Colon (tissue), 2 donors: ENCODE measurements around the gene OSBPL2.

ENCODE experiments used
- FAIRE-seq: peaks from 2 replicates; lab custom pipeline; 2012; peaks lifted over from hg19 to GRCh38; lab: Jason Lieb, UNC
- donor health status: control.
- donor health status: control.

OSBPL2 gene

DNA sequence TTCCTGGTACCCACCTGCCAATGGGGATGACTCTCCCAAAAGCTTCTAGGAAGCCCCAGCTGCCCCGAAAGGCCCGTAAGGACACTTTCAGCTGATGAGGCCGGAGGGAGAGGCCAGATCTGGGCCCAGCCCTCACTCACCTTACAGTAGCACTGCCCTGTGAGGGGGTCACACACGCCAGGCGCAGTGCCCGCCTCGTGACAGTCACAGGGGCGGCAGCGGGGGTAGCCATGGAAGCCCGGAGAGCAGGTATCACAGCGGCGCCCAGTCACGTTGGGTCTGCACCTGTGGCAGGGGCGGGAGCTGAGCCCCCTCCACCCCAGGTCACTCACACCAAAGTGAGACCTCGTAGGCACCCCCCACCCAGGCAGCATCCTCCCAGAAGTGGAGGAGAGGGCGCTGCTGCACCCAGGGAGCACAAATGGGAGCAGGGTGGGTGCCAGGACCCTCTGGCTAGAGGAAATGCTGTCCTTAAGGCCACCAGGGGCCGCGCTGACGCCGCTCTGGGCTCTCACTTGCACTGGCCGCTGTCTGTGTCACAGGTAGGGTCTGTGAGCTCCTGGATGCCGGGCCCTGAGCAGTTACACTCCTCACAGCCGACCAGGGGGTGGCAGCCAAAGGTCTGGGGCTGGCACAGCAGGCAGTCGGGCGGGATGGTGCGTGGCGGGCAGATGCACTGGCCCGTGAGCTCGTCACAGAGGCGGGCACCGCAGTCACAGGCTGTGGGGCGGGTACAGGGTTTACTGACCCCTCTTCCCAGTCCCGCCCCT lies 89.6 kb downstream of the OSBPL2 start:
- FAIRE-seq = no peak

DNA sequence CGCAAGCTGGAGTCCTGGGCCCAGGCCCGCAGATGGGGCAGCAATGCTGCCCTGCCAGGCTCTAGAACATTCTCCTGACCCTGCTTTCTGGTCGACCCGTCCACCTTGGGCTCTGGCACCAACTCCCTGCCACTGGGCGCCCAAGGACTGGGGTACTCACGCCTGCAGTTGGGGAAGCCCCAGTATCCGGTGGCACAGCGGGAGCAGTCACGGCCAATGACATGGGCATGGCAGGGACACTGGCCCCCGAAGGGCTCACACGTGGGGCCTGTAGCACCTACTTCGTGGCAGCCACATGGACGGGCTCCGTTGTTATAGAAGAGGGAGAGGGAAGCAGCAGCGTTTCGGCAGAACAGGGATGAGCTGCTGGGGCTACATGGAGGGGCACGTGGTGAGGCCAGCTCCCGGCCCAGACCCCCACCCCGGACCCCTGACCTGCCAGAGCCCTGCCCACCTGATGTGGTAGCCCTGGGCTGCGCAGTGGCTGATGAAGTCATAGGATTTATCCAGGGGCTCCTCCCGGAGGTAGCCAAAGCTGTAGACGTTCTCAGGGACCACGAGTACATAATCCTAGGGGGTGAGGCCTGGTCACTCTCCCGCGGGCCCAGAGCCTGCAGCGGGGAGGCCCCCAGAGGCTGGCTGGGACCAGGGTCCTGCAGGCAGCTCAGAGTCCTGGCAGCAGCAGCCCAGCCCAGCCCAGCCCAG lies 90.5 kb downstream of the OSBPL2 start:
- FAIRE-seq = no peak

DNA sequence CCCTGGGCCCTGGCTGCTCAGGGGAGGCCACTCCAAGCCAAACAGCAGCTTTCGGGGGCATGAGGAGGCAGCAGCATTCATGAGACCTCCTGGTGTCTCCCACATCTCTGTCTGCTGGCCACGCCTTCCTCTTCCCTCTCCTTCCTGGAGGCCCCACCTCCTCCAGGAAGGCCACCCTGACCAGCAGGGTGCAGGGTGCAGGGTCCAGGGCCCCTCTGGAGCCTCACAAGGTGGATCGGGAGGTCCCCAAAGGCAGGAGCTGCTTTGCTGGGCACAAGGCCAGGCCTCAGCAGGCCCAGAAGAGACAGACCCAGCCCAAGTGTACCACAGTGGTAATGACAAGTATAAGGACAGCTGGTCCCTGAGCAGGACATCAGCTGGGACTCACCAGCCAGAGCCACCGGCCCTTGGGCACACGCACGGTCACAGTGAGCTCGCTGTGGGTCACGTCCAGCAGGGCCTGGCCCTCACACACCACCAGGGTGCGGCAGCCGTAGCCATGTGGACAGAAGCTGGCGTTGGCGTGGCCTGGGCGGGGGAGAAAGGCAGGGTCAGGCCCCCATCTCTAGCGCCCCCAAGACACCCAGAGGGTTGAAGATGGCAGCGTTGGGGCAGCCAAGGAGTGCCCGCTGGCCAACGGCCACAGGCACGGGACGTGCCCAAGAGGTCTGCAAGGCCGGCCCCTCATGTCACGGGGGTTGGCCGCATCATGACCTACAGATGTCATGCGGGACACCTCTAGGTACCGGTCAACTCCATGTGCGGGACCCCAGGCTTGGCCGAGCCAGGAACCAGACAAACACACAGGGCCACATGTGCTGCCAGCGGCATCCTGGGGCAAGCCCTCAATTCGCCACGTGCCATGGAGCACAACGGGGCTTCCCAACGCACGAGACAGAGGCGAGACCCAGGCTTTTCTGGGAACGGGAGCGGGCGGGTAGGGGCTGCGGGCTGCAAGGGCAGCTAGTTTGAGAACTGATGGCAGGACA lies 91.4 kb downstream of the OSBPL2 start:
- no peak for FAIRE-seq

DNA sequence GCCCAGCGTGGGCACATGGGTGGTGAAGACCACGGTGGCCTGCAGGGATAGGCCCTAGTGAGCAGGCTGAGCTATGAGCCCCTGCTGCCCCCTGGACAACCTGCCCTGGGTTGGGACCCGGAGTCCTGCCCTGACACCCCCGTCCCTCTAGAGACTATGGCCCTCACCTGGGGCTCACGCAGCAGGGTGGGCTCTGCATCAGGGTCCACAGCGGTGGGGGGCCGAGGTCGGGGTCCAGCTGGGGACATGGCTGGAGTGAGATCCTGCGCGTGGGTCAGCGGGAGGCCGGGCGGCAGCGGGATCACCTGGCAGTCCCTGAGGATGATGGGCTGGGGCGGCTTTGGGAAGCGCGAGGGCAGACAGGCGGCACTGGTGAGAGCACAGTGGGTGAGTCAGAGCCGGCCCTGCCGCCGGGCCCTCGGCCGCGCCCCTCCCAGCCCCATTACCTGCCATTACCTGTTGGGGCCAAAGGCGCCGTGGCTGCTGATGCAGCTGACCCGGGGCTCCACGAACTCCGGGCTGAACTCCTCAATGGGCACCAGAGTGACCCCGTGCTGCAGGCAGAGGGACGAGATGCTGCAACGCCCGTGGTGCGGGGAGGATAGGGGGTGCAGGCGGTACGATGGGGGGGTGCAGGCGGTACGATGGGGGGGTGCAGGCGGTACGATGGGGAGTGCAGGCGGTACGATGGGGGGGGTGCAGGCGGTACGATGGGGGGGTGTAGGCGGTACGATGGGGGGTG lies 92.4 kb downstream of the OSBPL2 start:
- FAIRE-seq = no peak

DNA sequence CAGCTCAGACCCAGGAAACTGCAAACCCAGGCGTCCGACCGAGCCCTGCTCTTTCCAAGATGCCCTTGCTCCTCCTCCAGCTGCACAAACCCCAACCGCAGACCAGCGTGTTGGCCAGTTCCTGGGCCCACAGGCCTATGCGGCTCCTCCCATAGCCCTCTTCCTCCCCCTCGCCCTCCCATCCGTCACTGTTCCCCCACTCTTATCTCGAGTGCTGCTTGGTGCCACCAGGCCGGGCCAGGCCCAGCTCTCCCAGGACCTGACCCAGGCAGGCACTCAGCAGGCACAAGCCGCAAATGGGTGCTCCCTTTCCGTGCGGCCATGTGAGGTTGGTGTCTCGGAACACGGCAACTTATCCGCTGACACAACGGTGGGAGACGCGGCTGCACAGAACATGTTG lies 93.0 kb downstream of the OSBPL2 start:
- FAIRE-seq = no peak

DNA sequence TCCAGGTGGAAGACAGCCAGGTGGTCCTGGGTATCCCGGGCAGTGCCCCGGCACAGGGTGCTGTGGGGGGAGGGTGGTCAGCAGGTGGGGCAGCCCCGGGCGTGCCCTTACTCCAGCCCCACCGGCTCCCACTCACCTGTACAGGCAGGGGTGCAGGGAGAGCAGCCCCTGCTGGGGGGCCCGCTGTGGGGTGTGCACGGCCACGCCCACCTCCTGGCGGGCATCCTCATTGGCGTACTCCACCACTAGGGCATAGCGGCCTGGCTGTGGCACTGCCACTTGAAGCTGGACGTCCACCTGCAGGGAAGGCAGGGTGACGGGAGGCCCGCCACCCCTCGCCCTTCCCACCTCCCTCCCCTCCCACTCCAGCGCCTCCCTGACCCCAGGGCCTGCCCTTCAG lies 94.1 kb downstream of the OSBPL2 start:
- FAIRE-seq = no peak

DNA sequence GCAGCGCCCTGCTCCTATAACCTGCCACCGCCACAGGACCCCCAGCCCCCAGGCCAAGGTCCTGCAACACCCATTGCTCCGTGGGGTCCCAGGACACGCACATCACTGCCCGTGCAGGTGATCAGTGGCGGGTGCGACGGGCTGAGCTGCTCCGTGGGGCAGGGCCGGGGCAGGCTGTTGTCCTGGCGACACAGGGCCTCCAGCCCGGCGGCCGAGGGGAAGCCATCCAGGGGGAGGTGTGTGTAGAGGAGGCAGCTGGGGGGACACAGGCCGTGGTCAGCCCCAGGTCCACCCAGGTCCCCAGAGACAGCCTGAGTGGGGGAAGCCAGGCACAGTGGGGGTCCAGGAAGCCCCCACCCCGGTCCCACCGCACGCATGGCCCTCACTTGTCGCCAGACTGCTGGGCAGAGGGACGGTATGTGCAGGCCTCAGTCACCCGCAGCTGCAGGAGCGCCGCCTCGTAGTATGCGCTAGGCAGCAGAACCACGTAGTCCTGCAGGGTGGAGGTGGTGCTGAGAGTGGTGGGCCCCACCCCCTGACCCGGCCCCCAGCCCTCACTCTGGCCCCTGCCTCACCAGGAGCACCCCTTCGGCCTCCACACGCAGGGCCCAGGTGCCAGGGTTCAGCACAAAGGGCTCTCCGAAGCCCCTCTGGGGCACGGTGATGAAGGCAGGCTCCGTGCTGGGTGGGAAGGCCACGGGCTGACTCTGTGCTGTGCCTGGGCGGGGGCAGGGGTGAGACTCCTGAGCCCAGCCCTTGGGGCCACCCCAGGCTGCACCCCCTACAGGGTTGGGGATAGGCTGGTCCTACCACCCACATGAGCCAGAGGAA lies 94.9 kb downstream of the OSBPL2 start:
- FAIRE-seq = no peak

DNA sequence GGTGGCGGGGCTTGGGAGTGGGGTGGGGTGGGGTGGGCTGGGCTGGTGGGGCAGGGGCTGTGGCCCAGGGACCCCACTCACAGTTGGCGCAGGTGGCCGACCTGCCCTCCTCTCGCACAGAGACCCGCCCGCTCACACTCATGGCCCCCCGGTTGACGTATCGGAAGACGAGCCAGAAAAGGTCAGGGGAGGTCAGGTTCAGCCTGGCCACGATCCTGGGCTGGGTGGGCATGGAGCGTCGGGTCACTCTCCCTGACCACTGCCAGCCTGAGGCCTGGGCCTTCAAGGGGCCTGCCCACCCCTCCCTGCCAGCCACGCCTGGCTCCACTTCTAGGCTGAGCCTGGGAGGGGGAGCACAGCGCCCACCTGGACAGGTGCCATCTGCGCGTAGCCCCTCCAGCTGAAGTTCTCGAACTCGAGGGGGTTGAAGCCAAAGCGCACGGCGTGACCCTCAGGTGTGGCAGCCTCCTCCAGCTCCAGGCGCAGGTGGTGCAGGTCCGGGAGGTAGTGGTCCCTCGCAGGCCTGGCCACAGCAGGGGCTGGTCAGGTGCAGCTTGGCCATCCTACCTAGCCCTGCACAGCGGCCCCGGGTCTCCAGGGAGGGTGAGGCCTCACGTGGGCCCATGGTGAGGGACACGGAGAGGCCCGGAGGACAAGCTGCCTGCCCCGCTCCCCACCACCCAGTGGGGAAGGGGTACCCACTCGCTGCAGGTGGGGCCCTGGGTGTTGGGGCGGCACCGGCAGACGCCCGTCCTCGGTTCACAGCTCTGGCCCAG lies 95.7 kb downstream of the OSBPL2 start:
- no peak for FAIRE-seq

DNA sequence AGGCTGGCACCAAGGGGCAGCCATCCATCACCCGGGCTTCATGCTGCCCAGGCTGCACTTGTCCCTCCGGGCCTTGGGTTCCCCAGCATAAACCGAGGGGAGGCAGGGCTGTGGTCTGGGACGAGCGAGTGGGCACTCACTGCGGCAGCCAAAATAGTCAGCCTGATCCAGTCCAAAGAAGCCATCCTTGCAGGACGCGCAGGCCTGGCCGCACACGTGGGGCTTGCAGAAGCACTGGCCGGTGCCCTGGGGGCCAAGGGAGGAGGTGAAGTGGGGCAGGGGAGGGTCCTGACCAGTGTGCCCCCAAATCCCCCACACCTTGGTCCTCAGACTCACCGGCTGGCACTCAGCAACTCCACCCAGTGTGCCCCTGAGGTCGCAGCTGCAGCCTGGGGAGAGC lies 96.6 kb downstream of the OSBPL2 start:
- no peak for FAIRE-seq

DNA sequence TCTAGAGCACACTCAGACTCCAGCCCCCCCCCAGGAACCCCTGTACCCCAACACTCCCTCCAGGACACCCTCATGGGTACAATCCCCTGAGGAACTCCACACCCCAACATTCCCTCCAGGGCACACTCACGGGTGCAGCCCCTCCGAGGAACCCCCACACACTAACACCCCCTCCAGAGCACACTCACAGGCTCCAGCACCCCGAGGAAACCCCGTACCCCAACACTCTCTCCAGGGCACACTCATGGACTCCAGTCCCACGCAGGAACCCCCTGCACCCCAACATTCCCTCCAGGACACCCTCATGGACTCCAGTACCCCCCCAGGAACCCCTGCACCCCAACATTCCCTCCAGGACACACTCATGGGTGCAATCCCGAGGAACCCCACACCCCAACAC lies 97.2 kb downstream of the OSBPL2 start:
- no peak for FAIRE-seq

DNA sequence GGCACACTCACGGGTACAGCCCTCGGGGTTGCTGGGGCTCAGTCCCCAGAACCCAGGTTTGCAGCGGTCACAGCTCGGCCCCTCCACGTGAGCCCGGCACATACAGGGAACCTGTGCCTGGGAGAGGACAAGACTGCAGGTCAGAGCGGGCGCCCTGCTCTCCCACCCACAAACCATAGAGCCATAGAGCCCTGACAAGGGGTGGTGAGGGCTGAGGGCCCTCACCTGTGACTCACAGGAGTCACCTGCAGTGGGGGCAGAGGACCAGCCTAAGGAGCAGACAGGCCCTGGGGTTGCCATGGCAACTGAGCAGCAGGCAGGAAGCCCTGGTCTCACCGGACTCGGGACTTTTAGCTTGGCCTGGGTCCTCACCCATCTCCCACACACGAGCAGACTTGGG lies 98.0 kb downstream of the OSBPL2 start:
- FAIRE-seq = no peak

DNA sequence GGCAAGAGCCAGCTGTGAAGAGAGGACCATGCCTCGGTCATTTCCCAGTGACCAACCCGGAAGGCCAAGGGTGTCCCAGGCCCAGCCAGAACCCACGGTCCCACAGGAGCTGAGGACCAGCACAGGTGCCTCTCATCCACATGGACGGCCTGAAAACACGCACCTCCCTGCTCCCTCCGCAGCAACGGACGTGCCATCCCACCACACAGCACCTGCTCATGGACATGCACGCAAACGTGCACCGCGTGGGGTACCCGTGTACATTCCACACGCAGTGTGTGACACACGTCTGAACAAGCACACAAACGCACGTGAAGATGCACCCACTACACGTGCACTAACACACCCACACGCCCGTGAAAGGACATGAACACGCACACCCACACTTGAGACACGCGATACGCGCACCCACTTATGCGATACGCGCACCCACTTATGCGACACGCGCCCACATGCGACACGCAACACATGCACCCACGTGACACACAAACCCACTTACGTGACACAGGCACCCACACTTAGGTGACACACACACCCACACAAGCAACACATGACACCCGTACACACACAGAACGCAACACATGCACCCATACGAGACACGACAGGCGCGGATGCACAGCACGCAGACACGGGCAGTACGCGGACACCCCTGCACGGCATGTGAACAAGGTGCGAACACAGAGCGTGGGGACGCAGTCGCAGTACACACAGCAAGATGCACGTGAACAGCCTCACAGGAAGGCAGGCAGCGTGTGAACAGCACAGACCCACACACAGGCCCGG lies 98.6 kb downstream of the OSBPL2 start:
- FAIRE-seq = no peak

DNA sequence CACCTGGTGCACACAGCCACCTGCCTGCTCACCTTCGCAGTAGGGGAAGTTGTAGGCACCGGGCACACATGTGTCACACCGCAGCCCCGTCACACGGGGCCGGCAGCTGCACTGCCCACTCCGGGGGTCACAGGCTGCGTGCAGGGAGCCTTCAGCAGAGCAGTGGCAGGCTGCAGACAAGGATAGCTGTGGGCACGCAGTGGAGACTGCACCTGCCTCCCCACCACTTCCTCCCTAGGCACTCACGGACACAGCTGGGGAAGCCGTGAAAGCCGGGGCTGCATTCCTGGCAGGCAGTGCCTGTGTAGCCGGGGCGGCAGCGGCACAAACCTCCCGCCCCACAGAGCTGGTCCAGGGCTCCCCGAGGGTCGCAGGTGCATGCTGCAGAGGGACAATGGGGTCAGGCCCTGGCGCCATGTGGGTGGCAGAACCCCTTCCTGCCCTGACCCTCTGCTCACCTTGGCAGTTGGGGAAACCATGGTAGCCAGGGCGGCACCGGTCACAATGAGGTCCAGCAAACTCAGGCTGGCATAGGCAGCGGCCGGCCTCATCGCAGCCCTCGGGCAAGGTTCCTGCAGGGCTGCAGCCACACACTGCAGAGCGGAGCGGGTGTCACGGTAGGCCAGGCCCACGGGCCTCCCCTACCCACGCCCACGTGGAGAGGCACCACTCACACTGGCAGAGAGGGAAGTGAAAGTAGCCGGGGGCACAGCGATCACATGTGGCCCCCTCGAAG lies 99.4 kb downstream of the OSBPL2 start:
- FAIRE-seq = no peak

DNA sequence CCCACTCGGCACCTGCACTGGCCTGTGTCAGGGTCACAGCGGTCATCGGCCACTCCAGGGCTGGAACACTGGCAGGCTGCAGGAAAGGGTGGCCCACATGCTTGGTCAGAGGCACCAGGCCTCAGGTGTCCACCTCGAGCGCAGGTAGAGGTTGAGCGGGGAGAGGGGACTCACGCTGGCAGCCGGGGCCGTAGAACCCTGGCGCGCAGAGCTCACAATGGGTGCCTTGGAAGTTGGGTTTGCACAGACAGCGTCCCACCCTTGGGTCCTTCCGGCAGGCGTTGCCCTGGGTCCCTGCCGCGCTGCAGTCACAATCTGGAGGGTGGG lies 99.9 kb downstream of the OSBPL2 start:
- no peak for FAIRE-seq

DNA sequence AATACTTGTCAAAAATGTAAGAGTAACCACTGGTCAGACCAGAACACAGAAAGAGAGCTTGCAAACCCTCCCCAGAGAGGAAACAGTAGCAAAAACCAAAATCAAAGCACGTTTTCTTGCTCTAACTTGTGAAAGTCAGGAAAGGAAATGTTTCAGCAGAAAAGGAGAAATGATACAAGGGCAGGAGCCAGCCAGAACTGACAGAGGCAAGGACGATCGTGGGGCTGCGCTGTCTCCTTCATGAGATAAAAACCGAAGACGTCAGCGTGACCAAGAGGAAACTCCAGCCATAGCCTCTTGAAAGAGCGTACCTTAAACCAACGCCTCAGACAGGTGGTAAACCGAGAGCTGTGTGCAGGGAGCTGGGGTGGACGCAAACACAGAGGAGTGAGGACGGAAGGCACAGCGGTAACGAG lies 101.3 kb downstream of the OSBPL2 start:
- FAIRE-seq = no peak

DNA sequence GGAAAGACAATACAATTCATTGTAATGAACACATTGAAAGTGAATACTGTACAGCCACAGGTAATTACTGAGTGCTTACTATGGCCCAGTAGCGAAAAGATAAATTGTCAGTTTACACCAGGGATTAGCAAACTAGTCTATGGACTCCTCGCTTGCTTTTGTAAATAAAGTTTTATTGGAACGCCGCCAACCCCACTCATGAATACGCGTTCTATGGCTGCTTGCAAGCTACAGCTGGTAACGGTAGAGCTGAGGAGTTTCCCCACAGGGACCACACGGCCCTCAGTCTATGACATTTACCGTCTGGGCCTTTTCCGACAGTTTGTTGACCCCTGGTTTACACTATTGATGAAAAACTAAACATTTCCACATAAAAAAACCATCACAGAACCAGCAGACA lies 104.6 kb downstream of the OSBPL2 start:
- no peak for FAIRE-seq

DNA sequence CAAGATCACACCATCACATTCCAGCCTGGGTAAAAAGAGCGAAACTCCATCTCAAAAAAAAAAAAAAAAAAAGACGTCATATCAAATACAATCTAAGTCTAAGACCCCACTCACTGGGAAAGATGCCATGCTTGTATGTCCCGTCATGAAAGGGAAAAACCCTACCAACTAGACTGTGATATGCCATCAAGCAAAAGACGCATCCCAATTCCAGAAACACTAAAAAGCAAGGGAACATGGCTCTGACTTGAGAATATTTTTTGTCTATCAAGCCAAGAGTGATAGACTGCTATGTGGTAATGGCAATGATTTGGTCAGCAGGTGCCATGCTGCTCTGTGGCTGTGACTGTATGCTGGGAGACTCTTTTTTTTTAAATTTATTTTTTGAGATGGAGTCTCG lies 105.8 kb downstream of the OSBPL2 start:
- FAIRE-seq = no peak

DNA sequence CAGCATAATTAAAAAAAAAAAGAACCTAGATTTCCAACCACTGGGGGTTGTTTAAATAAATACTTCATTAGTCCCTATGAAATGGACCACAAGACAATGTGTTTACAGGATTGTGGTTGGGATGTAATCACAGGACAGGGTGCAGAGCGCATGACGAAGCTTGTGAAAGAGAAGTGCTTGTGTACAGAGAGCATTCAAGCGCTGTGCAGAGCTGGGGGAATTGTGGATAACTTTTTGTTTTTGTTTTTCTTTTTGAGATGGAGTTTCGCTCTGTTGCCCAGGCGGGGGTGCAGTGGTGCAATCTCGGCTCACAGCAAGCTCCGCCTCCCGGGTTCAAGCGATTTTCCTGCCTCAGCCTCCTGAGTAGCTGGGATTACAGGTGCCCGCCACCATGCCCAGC lies 106.5 kb downstream of the OSBPL2 start:
- FAIRE-seq = no peak
